Stomach (tissue), 9 donors: ENCODE measurements around the gene SLC2A10. TPM values are rescaled to one million over a fixed set of nuclear protein-coding genes. Genes with fewer than 3 reads are reported as not detected.

Source experiments
- DNase-seq, 2 donors: peaks; one replicate each; pipeline versions ENCODE4 v3.0.0 to v3.0.0-alpha.2; 2013 to 2019
- H3K27ac ChIP-seq, 5 donors: fragments of 200-600 bp in 4 of 5; sonication (generic) in 4 of 5; one replicate each; pipeline ENCODE4 v1.5.1; 2013 to 2019; ENCODE audit warnings: mild to moderate bottlenecking in 1 of 5, moderate library complexity in 1 of 5
- H3K27me3 ChIP-seq, 3 donors: fragments of 200-600 bp; sonication (generic); one replicate each; pipeline ENCODE4 v1.5.1; 2017 to 2019; ENCODE audit warnings: mixed run types in 1 of 3
- H3K36me3 ChIP-seq, 4 donors: fragments of 200-600 bp; sonication (generic); 1 replicate in 3 of 4; 2 replicates in 1 of 4; pipeline ENCODE4 v1.5.1; 2016 to 2019
- H3K4me1 ChIP-seq, 4 donors: fragments of 200-600 bp; sonication (generic); one replicate each; pipeline ENCODE4 v1.5.1; 2016 to 2019
- H3K4me3 ChIP-seq, 4 donors: fragments of 200-600 bp; sonication (generic) in 3 of 4; one replicate each; pipeline ENCODE4 v1.5.1; 2016 to 2019; ENCODE audit warnings: mild to moderate bottlenecking in 1 of 4
- H3K9me3 ChIP-seq, 4 donors: fragments of 200-600 bp; sonication (generic); one replicate each; pipeline ENCODE4 v1.5.1; 2016 to 2019
- CTCF ChIP-seq, 7 experiments: fragments of 450-650 bp in 4 of 7; fragments of 200-600 bp in 3 of 7; sonication (generic) in 3 of 7; IDR thresholded peaks; one replicate each; pipeline ENCODE4 v1.5.1; 2016 to 2019; ENCODE audit warnings: antibody characterized with exemption in 7 of 7, control low read depth in 2 of 7, mild to moderate bottlenecking in 1 of 7
- EP300 ChIP-seq: sonication (generic); formaldehyde crosslinking; IDR thresholded peaks from one replicate; pipeline ENCODE4 v1.6.1; 2017; ENCODE audit warnings: antibody characterized with exemption
- POLR2A ChIP-seq, 4 donors: fragments of 450-650 bp; IDR thresholded peaks; one replicate each; pipeline ENCODE4 v1.6.1; 2016; ENCODE audit warnings: antibody characterized with exemption in 4 of 4, control low read depth in 2 of 4, mild to moderate bottlenecking in 1 of 4, moderate library complexity in 1 of 4
- POLR2AphosphoS5 ChIP-seq, 3 donors: sonication (generic); formaldehyde crosslinking; IDR thresholded peaks; one replicate each; pipeline ENCODE4 v1.6.1; 2016; ENCODE audit warnings: antibody characterized with exemption in 3 of 3
- WGBS, 5 donors: extraction: QIAGEN DNeasy Blood & Tissue Kit in 3 of 5; methylation state at CpG; one replicate each; pipeline versions ENCODE4 v1.1.5 to v1.1.7; 2013 to 2018; 5-methylcytosine and 5-hydroxymethylcytosine counted together
- intact Hi-C: fragments of 100-400 bp; cut with DNase I; formaldehyde crosslinking; loops from one replicate; pipeline ENCODE4 v1.15.1; 2023; ENCODE audit warnings: low total_unique reads
- polyA plus RNA-seq, 3 donors: library from polyadenylated mRNA; stranded (reverse); fragments of 200-250 nt; gene quantifications; one replicate each; pipeline ENCODE4 v1.2.3, GENCODE V29; 2013
- total RNA-seq, 5 donors: library from RNA; depleted of rRNA; stranded (reverse); fragments of >200 nt; gene quantifications; one replicate each; pipeline versions ENCODE4 v1.1.0 to v1.2.3, GENCODE V29; 2014 to 2016
- donor health status: healthy with polysubstance abuse.
- donor health status: Bipolar disorder and iron deficiency.
- donor health status: healthy.

Gene SLC2A10
- total and polyA plus RNA-seq, 8 donors: 8.5 to 66.1 (median 21.2) TPM

- WGBS, 5 donors: 72 to 85% (median 79%) methylated on average over 3 of the region's 3 CpGs
- no peak for DNase-seq
- H3K4me3 ChIP-seq: no peak overlapping the region
- peaks cover 0 to 8% (median 7%) of the 10 kb centered on the region in 4 donors for H3K9me3 ChIP-seq
- H3K36me3 ChIP-seq: peaks cover 0 to 14% (median 0%) of the 10 kb centered on the region in 4 donors
- H3K27ac ChIP-seq: no peak overlapping the region
- H3K27me3 ChIP-seq: no peaks in the 10 kb centered on the region
- TF ChIP-seq EP300 (no peak), POLR2A (IDR thresholded peaks at IDR 0.05) (no peak), CTCF (IDR thresholded peaks at IDR 0.05) (no peak), POLR2AphosphoS5 (IDR thresholded peaks at IDR 0.05) (no peak)
- no peaks in the 10 kb centered on the region for H3K4me1 ChIP-seq
- intact Hi-C loops: no loop called here
Observed at GRCh38 chr20:46665602-46666001, 43.8 kb upstream of the SLC2A10 start.

GRCh38 chr20:46666306-46666705 lies 43.1 kb upstream of the SLC2A10 start:
- H3K4me3 ChIP-seq: no peak overlapping the region
- no peak for TF ChIP-seq EP300
- no peak for TF ChIP-seq POLR2AphosphoS5 (IDR thresholded peaks at IDR 0.05)
- no peak for TF ChIP-seq CTCF (IDR thresholded peaks at IDR 0.05)
- TF ChIP-seq POLR2A (IDR thresholded peaks at IDR 0.05): no peak
- 94 to 98% (median 97%) methylated on average over 3 of the region's 3 CpGs for WGBS, 5 donors
- H3K9me3 ChIP-seq: peaks cover 0 to 15% (median 10%) of the 10 kb centered on the region in 4 donors
- intact Hi-C loops: no loop called here
- H3K36me3 ChIP-seq: peaks cover 0 to 11% (median 0%) of the 10 kb centered on the region in 4 donors
- H3K4me1 ChIP-seq: no peaks in the 10 kb centered on the region
- no peak overlapping the region for H3K27ac ChIP-seq
- no peaks in the 10 kb centered on the region for H3K27me3 ChIP-seq
- no peak for DNase-seq

GRCh38 chr20:46666818-46667515 lies 42.5 kb upstream of the SLC2A10 start:
- Histone ChIP-seq H3K27me3 (no peaks in the 10 kb centered on the region), H3K27ac (no peak overlapping the region), H3K36me3 (peaks cover 0 to 9% (median 0%) of the 10 kb centered on the region in 4 donors), H3K9me3 (peaks cover 0 to 15% (median 10%) of the 10 kb centered on the region in 4 donors), H3K4me1 (no peaks in the 10 kb centered on the region), H3K4me3 (no peak overlapping the region)
- 79 to 92% (median 85%) methylated on average over 6 of the region's 6 CpGs for WGBS, 5 donors
- DNase-seq: no peak
- intact Hi-C loops: no loop called here
- TF ChIP-seq POLR2AphosphoS5 (IDR thresholded peaks at IDR 0.05) (no peak), POLR2A (IDR thresholded peaks at IDR 0.05) (no peak), EP300 (no peak), CTCF (IDR thresholded peaks at IDR 0.05) (no peak)

- H3K4me1 ChIP-seq: no peaks in the 10 kb centered on the region
- peaks cover 0 to 9% (median 0%) of the 10 kb centered on the region in 4 donors for H3K36me3 ChIP-seq
- H3K27me3 ChIP-seq: no peaks in the 10 kb centered on the region
- no peak overlapping the region for H3K4me3 ChIP-seq
- H3K27ac ChIP-seq: no peak overlapping the region
- TF ChIP-seq POLR2A (IDR thresholded peaks at IDR 0.05) (no peak), CTCF (IDR thresholded peaks at IDR 0.05) (no peak), POLR2AphosphoS5 (IDR thresholded peaks at IDR 0.05) (no peak), EP300 (no peak)
- intact Hi-C loops: no loop called here
- 81 to 92% (median 87%) methylated on average over 2 of the region's 2 CpGs for WGBS, 5 donors
- no peak for DNase-seq
- peaks cover 0 to 26% (median 13%) of the 10 kb centered on the region in 4 donors for H3K9me3 ChIP-seq
Observed at GRCh38 chr20:46670228-46670584, 39.2 kb upstream of the SLC2A10 start.
